ENCODE data around the gene RABGAP1L.

DNA sequence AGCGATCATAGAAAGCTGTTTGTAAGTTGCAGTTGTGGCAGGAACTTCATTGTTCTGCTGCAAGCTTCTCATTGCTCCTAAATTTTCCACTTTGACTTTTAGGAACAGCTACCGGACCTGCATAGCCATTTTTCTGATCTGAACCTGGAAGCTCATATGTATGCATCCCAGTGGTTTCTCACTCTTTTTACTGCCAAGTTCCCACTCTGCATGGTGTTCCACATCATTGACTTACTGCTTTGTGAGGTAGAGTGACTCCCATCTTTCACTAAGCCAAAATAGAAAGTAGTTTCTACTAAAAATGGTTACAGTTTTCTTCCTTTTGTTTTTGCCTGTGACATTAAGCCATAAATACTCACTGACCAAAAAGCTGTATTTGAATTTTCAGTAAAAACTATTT is 542.7 kb downstream of the RABGAP1L start:
- TF ChIP-seq, protein P1, sequence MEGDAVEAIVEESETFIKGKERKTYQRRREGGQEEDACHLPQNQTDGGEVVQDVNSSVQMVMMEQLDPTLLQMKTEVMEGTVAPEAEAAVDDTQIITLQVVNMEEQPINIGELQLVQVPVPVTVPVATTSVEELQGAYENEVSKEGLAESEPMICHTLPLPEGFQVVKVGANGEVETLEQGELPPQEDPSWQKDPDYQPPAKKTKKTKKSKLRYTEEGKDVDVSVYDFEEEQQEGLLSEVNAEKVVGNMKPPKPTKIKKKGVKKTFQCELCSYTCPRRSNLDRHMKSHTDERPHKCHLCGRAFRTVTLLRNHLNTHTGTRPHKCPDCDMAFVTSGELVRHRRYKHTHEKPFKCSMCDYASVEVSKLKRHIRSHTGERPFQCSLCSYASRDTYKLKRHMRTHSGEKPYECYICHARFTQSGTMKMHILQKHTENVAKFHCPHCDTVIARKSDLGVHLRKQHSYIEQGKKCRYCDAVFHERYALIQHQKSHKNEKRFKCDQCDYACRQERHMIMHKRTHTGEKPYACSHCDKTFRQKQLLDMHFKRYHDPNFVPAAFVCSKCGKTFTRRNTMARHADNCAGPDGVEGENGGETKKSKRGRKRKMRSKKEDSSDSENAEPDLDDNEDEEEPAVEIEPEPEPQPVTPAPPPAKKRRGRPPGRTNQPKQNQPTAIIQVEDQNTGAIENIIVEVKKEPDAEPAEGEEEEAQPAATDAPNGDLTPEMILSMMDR (conservative IDR thresholded peaks at IDR 0.05): no peak
- TF ChIP-seq EZH2 (IDR thresholded peaks at IDR 0.05; ENCODE audit: low read depth): no peak
